Psoas muscle (tissue), 8 donors: Measurements from ENCODE around the gene ELK4. TPM values are rescaled to one million over a fixed set of nuclear protein-coding genes. Genes with fewer than 3 reads are reported as not detected.

ENCODE experiments used
- ATAC-seq, 4 donors: fragments of 200-7000 bp; cut with Tn5 transposase; one replicate each; pipeline ENCODE4 v1.9.1; 2020; ENCODE audit warnings: moderate library complexity in 3 of 4, mild to moderate bottlenecking in 2 of 4
- DNase-seq, 2 donors: peaks; one replicate each; pipeline ENCODE4 v3.0.0-alpha.2; 2020
- H3K27ac ChIP-seq: fragments of 200-600 bp; one replicate; pipeline ENCODE4 v1.8.0; 2022
- H3K27me3 ChIP-seq, 3 donors: fragments of 200-600 bp in 1 of 3; one replicate each; pipeline versions ENCODE4 v1.6.1 to v1.8.0; 2013 to 2022; ENCODE audit warnings: low read length in 2 of 3, mild to moderate bottlenecking in 2 of 3, moderate library complexity in 1 of 3; ENCODE audit not compliant: insufficient read depth in 3 of 3
- H3K36me3 ChIP-seq, 2 donors: fragments of 200-600 bp in 1 of 2; one replicate each; pipeline versions ENCODE4 v1.6.1 to v1.8.0; 2013 to 2022; ENCODE audit warnings: low read depth in 1 of 2, mild to moderate bottlenecking in 1 of 2, moderate library complexity in 1 of 2; ENCODE audit not compliant: insufficient read depth in 1 of 2
- H3K4me1 ChIP-seq: fragments of 200-600 bp; one replicate; pipeline ENCODE4 v1.8.0; 2022
- H3K4me3 ChIP-seq: fragments of 200-600 bp; one replicate; pipeline ENCODE4 v1.8.0; 2022; ENCODE audit warnings: mild to moderate bottlenecking
- H3K9me3 ChIP-seq: fragments of 200-600 bp; one replicate; pipeline ENCODE4 v1.8.0; 2022
- WGBS, 3 donors: extraction: QIAGEN DNeasy Blood & Tissue Kit; methylation state at CpG; one replicate each; pipeline versions ENCODE4 v1.1.6 to v1.1.7; 2013; 5-methylcytosine and 5-hydroxymethylcytosine counted together
- intact Hi-C, 2 donors: fragments of 100-400 bp; cut with DNase I; formaldehyde crosslinking; loops; one replicate each; pipeline versions ENCODE4 v1.11.0 to v1.14.2; 2022
- polyA plus RNA-seq, 3 donors: library from polyadenylated mRNA; stranded (reverse); fragments of 200-250 nt; gene quantifications; one replicate each; pipeline ENCODE4 v1.2.3, GENCODE V29; 2013
- total RNA-seq, 4 donors: library from RNA; stranded (reverse); fragmentation: NEBNext Ultra II Directional in 2 of 4; extraction: Animal tissue kit (Norgen Biotek cat#: 25700) in 2 of 4; gene quantifications; one replicate each; pipeline versions ENCODE4 v1.2.1 to v1.2.4, GENCODE V29; 2021 to 2023
- TF ChIP-seq, protein P1 (sequence below): fragments of 200-600 bp; IDR thresholded peaks from one replicate; pipeline ENCODE4 v1.8.0; 2022; ENCODE audit warnings: antibody characterized with exemption
- donor health status: healthy with polysubstance abuse.
- donor health status: DM: no; HTN: no; CAD: no; lungs with moderate emphysema.
- donor health status: Bipolar disorder and iron deficiency.
- donor health status: healthy.
- donor health status: DM: yes; HTN: yes; CAD: no.
- donor health status: DM: no; HTN: no; CAD: no.
- donor health status: DM: no; HTN: no; CAD: no.
- donor health status: DM: yes; HTN: yes; CAD: no.

ELK4 gene
- total and polyA plus RNA-seq, 7 donors: 5.5 to 67.8 (median 34.4) TPM

DNA sequence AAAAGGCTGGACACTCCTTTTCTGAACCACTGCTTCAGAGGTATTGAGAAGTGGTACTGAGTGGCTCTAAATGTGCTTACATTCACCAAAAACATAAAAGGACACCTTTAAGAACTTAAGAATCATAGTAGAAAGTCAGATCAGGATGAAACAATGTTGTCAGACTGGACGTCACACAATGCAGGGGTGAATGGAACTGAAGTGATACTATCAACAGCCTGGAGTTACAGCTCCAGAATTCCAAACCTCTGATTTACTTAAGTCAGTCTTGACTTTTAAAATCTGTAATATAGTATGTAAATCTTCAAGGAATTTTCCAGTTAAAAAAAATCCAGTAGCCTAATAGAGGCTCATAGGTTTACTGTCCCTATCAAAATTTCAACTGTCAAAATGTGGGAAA is 19.3 kb downstream of the ELK4 start:
- Histone ChIP-seq H3K27me3 (no peaks in the 10 kb centered on the region), H3K4me1 (peaks cover 5% of the 10 kb centered on the region), H3K36me3 (peaks cover 0 to 74% of the 10 kb centered on the region in 2 donors), H3K4me3 (no peak overlapping the region), H3K27ac (no peak overlapping the region), H3K9me3 (no peaks in the 10 kb centered on the region)
- intact Hi-C loops: no loop called here
- TF ChIP-seq, protein P1, sequence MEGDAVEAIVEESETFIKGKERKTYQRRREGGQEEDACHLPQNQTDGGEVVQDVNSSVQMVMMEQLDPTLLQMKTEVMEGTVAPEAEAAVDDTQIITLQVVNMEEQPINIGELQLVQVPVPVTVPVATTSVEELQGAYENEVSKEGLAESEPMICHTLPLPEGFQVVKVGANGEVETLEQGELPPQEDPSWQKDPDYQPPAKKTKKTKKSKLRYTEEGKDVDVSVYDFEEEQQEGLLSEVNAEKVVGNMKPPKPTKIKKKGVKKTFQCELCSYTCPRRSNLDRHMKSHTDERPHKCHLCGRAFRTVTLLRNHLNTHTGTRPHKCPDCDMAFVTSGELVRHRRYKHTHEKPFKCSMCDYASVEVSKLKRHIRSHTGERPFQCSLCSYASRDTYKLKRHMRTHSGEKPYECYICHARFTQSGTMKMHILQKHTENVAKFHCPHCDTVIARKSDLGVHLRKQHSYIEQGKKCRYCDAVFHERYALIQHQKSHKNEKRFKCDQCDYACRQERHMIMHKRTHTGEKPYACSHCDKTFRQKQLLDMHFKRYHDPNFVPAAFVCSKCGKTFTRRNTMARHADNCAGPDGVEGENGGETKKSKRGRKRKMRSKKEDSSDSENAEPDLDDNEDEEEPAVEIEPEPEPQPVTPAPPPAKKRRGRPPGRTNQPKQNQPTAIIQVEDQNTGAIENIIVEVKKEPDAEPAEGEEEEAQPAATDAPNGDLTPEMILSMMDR: no peak
- no peak for DNase-seq
- WGBS, 3 donors: 91 to 92% (median 91%) methylated on average over 1 of the region's 1 CpG
- no peak for ATAC-seq

GRCh38 chr1:205612104-205612503 is 19.7 kb downstream of the ELK4 start:
- TF ChIP-seq, protein P1: no peak
- Histone ChIP-seq H3K9me3 (no peaks in the 10 kb centered on the region), H3K4me1 (peaks cover 5% of the 10 kb centered on the region), H3K4me3 (no peak overlapping the region), H3K27me3 (no peaks in the 10 kb centered on the region), H3K36me3 (peaks cover 0 to 69% of the 10 kb centered on the region in 2 donors), H3K27ac (no peak overlapping the region)
- ATAC-seq (no peak), DNase-seq (no peak)
- intact Hi-C loops: no loop called here
- WGBS, 3 donors: 95 to 98% (median 95%) methylated on average over 3 of the region's 3 CpGs

- no peak overlapping the region for H3K27ac ChIP-seq
- no peak overlapping the region for H3K4me3 ChIP-seq
- peaks cover 5% of the 10 kb centered on the region for H3K4me1 ChIP-seq
- DNase-seq (no peak), ATAC-seq (no peak)
- peaks cover 0 to 60% of the 10 kb centered on the region in 2 donors for H3K36me3 ChIP-seq
- TF ChIP-seq, protein P1: no peak
- 71 to 75% (median 72%) methylated on average over 3 of the region's 3 CpGs for WGBS, 3 donors
- no peaks in the 10 kb centered on the region for H3K27me3 ChIP-seq
- H3K9me3 ChIP-seq: no peaks in the 10 kb centered on the region
- intact Hi-C loops: no loop called here
Measured at GRCh38 chr1:205610901-205611466, 20.8 kb downstream of the ELK4 start.

DNA sequence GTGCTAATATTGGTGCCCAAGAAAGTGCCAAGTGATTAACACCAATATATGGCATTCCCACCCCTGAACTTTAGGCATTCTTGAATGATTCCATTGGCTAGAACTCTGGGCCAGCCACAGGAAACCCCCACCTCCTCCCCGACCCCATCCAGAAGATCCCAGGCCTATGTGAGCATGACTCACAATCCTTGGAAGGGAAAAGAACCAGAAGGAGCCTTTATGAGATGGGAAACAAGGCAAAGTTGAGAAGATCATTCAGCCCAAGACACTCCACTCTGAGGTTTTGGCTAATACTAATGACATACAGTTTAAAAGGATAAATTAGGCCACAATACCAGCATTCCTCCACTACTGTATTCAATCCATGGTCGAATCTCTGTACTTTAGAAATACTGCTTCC is 21.8 kb downstream of the ELK4 start:
- intact Hi-C loops: no loop called here
- ATAC-seq (no peak), DNase-seq (no peak)
- Histone ChIP-seq H3K9me3 (no peaks in the 10 kb centered on the region), H3K27ac (no peak overlapping the region), H3K27me3 (no peaks in the 10 kb centered on the region), H3K4me3 (no peak overlapping the region), H3K4me1 (peaks cover 5% of the 10 kb centered on the region), H3K36me3 (peaks cover 0 to 56% of the 10 kb centered on the region in 2 donors)
- WGBS, 3 donors: 58 to 62% (median 59%) methylated on average over 2 of the region's 2 CpGs
- TF ChIP-seq, protein P1: no peak
